ENCODE results near the gene TRIM13. TPM values are rescaled to one million over a fixed set of nuclear protein-coding genes. Genes with fewer than 3 reads are reported as not detected.

Gene TRIM13
- total RNA-seq, 1 donor from 2014 or later, result 27.7 TPM

- no peak overlapping the region for H3K4me3 Mint-ChIP-seq (ENCODE audit: unreplicated experiment)
- H3K36me3 Mint-ChIP-seq (ENCODE audit: low read depth), result peaks cover 7% of the 10 kb centered on the region
- peak overlapping the region; percentile 77 for H3K27ac Mint-ChIP-seq (ENCODE audit: unreplicated experiment)
- no peak for TF ChIP-seq CTCF (IDR thresholded peaks at IDR 0.05)
- H3K9me3 Mint-ChIP-seq (ENCODE audit: low read depth), result no peaks in the 10 kb centered on the region
- H3K4me1 Mint-ChIP-seq (ENCODE audit: low read depth), result peaks cover 17% of the 10 kb centered on the region
- DNase-seq (ENCODE audit: low spot score), result no peak
- no peaks in the 10 kb centered on the region for H3K27me3 Mint-ChIP-seq (ENCODE audit: low read depth)
Observed at GRCh38 chr13:50025436-50025835, 28.6 kb downstream of the TRIM13 start.

DNA sequence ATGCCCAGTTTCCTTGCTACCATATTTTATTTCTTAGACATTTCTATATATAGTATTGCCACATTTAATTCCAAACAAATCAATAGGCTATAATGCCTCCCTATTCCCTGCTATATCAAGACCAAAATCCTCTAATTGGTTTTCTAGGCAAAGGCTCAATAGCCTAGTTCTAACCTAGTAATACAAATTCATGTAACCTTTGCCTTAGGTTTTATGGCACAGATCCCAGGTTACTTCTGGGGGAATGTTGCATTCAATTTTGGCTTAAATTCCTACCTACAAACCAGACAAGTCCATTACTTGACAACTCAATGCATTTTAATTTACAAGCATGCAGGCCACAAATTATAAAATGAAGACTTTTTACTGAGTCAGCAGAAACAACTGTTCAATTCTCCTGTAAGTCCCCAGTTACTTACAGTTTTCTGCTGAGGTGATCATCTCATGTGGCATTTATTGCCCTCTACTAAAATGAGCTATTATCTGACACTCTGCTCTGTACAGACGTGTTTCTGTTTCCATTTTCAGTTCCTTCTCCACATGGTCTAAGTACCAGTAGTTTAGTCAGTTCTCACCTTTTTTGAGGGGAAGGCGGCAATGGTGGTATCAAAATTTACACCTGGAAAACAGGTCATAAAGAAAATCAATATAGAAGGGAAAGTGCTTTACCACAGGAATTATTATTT lies 30.1 kb downstream of the TRIM13 start:
- TF ChIP-seq CTCF (IDR thresholded peaks at IDR 0.05), result no peak
- Mint-ChIP-seq H3K4me1 (ENCODE audit: low read depth) (peaks cover 17% of the 10 kb centered on the region), H3K27ac (ENCODE audit: unreplicated experiment) (no peak overlapping the region), H3K36me3 (ENCODE audit: low read depth) (peaks cover 5% of the 10 kb centered on the region), H3K27me3 (ENCODE audit: low read depth) (no peaks in the 10 kb centered on the region), H3K4me3 (ENCODE audit: unreplicated experiment) (no peak overlapping the region), H3K9me3 (ENCODE audit: low read depth) (no peaks in the 10 kb centered on the region)
- DNase-seq (ENCODE audit: low spot score), result no peak

DNA sequence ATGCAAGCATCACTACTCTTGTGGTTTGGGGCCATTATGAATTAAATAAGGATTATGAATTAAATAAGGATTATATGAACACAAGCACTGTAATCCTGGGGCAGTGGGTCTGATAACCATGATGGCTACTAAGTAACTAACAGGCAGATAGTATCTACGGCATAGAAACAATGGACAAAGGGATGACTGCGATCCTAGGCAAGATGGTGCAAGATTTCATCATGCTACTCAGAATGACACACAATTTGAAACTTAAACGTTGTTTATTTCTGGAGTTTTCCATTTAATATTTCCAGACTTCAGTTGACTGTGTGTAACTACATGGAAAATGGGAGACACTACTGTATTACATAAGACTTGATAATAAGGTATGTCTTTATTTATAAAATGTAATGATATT lies 33.5 kb downstream of the TRIM13 start:
- H3K4me3 Mint-ChIP-seq (ENCODE audit: unreplicated experiment), result no peak overlapping the region
- no peaks in the 10 kb centered on the region for H3K27me3 Mint-ChIP-seq (ENCODE audit: low read depth)
- DNase-seq (ENCODE audit: low spot score), result no peak
- peaks cover 27% of the 10 kb centered on the region for H3K4me1 Mint-ChIP-seq (ENCODE audit: low read depth)
- H3K27ac Mint-ChIP-seq (ENCODE audit: unreplicated experiment), result peak overlapping the region; percentile 17
- H3K36me3 Mint-ChIP-seq (ENCODE audit: low read depth), result no peaks in the 10 kb centered on the region
- no peaks in the 10 kb centered on the region for H3K9me3 Mint-ChIP-seq (ENCODE audit: low read depth)
- no peak for TF ChIP-seq CTCF (IDR thresholded peaks at IDR 0.05)

GRCh38 chr13:50033725-50034124 lies 36.9 kb downstream of the TRIM13 start:
- H3K9me3 Mint-ChIP-seq (ENCODE audit: low read depth), result no peaks in the 10 kb centered on the region
- peaks cover 14% of the 10 kb centered on the region for H3K4me1 Mint-ChIP-seq (ENCODE audit: low read depth)
- TF ChIP-seq CTCF (IDR thresholded peaks at IDR 0.05), result no peak
- no peaks in the 10 kb centered on the region for H3K27me3 Mint-ChIP-seq (ENCODE audit: low read depth)
- no peaks in the 10 kb centered on the region for H3K36me3 Mint-ChIP-seq (ENCODE audit: low read depth)
- peak overlapping the region; percentile 43 for H3K27ac Mint-ChIP-seq (ENCODE audit: unreplicated experiment)
- no peak overlapping the region for H3K4me3 Mint-ChIP-seq (ENCODE audit: unreplicated experiment)
- no peak for DNase-seq (ENCODE audit: low spot score)

- Mint-ChIP-seq H3K36me3 (ENCODE audit: low read depth) (peaks cover 5% of the 10 kb centered on the region), H3K4me1 (ENCODE audit: low read depth) (peaks cover 18% of the 10 kb centered on the region), H3K27ac (ENCODE audit: unreplicated experiment) (no peak overlapping the region), H3K4me3 (ENCODE audit: unreplicated experiment) (no peak overlapping the region), H3K27me3 (ENCODE audit: low read depth) (no peaks in the 10 kb centered on the region), H3K9me3 (ENCODE audit: low read depth) (no peaks in the 10 kb centered on the region)
- no peak for DNase-seq (ENCODE audit: low spot score)
- TF ChIP-seq CTCF (IDR thresholded peaks at IDR 0.05), result no peak
Observed at GRCh38 chr13:50037788-50038187, 40.9 kb downstream of the TRIM13 start.
